ENCODE results near the gene COX17.

DNA sequence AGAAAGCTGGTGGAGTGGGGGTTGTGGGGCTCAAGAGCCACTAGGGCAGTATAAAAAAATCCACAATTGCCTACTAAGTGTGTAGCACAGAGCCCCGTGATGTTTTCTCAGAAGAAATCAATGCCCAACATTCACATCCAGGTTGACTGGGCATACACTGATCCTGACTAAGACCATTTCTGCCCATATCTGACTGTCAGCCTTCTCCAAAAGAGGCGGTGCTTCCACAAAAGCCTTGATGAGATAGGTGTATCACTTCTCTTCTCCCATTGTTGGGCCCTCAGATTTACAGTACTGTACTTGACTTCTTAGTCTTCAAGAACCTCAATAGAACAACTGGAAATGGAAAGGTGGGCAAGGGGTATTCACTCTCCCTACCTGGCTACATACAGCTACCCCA lies 18.2 kb downstream of the COX17 start:
- TF ChIP-seq, protein P1, sequence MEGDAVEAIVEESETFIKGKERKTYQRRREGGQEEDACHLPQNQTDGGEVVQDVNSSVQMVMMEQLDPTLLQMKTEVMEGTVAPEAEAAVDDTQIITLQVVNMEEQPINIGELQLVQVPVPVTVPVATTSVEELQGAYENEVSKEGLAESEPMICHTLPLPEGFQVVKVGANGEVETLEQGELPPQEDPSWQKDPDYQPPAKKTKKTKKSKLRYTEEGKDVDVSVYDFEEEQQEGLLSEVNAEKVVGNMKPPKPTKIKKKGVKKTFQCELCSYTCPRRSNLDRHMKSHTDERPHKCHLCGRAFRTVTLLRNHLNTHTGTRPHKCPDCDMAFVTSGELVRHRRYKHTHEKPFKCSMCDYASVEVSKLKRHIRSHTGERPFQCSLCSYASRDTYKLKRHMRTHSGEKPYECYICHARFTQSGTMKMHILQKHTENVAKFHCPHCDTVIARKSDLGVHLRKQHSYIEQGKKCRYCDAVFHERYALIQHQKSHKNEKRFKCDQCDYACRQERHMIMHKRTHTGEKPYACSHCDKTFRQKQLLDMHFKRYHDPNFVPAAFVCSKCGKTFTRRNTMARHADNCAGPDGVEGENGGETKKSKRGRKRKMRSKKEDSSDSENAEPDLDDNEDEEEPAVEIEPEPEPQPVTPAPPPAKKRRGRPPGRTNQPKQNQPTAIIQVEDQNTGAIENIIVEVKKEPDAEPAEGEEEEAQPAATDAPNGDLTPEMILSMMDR (IDR thresholded peaks at IDR 0.05), result no peak
- TF ChIP-seq POLR2A (IDR thresholded peaks at IDR 0.05) (no peak), POLR2AphosphoS5 (IDR thresholded peaks at IDR 0.05) (no peak)

Measured in gastroesophageal sphincter (tissue), 3 donors.